Left ventricle myocardium inferior (tissue), 1 donor: ENCODE results near the gene SOWAHA. TPM values are rescaled to one million over a fixed set of nuclear protein-coding genes. Genes with fewer than 3 reads are reported as not detected.

ENCODE experiments used
- DNase-seq: peaks from one replicate; pipeline ENCODE4 v3.0.0-alpha.2; 2020
- H3K27ac ChIP-seq: fragments of 200-600 bp; replicated peaks from 2 replicates; pipeline ENCODE4 v1.8.0; 2021
- H3K27me3 ChIP-seq: fragments of 200-600 bp; 2 replicates; pipeline ENCODE4 v1.8.0; 2021; ENCODE audit warnings: low read depth
- H3K36me3 ChIP-seq: fragments of 200-600 bp; 2 replicates; pipeline ENCODE4 v1.8.0; 2021
- H3K4me1 ChIP-seq: fragments of 200-600 bp; 2 replicates; pipeline ENCODE4 v1.8.0; 2021
- H3K4me3 ChIP-seq: fragments of 200-600 bp; 2 replicates; pipeline ENCODE4 v1.8.0; 2021; ENCODE audit warnings: mild to moderate bottlenecking, moderate library complexity
- H3K9me3 ChIP-seq: fragments of 200-600 bp; replicated peaks from 2 replicates; pipeline ENCODE4 v1.8.0; 2021
- intact Hi-C: fragments of 100-400 bp; cut with micrococcal nuclease; formaldehyde crosslinking; loops from one replicate; pipeline ENCODE4 v1.11.0; 2022
- total RNA-seq: library from RNA; stranded (reverse); fragmentation: NEBNext Ultra II Directional; extraction: Animal tissue kit (Norgen Biotek cat#: 25700); gene quantifications from one replicate; pipeline ENCODE4 v1.2.1, GENCODE V29; 2021
- TF ChIP-seq, protein P1 (sequence below): fragments of 200-600 bp; IDR thresholded peaks from 2 replicates; pipeline ENCODE4 v1.8.0; 2021; ENCODE audit warnings: antibody characterized with exemption, mild to moderate bottlenecking, borderline replicate concordance
- donor health status: DM: no; HTN: yes; CAD: no; lungs with severe emphysema.

SOWAHA gene
- total RNA-seq, 1 donor from 2014 or later: not detected

DNA sequence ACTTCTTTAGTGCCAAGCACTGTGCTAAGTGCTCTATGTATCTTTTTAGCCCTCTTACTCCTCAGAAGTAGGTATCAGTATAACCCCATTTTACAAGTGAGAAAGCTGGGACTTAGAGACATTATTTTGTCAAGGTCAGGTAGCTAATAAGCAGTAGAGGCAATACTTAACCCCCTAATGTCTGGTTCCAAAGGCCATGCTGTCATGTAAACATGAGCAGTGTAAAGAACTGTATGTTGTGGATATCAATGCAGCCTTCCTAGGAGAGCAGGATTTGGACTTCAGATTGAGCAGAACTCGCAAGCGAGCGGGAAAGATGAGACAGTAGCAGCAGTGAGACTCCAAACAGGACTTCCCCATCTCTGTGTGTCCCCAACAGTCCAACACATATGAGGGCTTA is 21.0 kb downstream of the SOWAHA start:
- Histone ChIP-seq H3K27ac (no peak overlapping the region), H3K36me3 (no peaks in the 10 kb centered on the region), H3K4me3 (no peak overlapping the region), H3K27me3 (no peaks in the 10 kb centered on the region), H3K4me1 (peaks cover 21% of the 10 kb centered on the region), H3K9me3 (no peaks in the 10 kb centered on the region)
- intact Hi-C loops: no loop called here
- no peak for DNase-seq
- TF ChIP-seq, protein P1, sequence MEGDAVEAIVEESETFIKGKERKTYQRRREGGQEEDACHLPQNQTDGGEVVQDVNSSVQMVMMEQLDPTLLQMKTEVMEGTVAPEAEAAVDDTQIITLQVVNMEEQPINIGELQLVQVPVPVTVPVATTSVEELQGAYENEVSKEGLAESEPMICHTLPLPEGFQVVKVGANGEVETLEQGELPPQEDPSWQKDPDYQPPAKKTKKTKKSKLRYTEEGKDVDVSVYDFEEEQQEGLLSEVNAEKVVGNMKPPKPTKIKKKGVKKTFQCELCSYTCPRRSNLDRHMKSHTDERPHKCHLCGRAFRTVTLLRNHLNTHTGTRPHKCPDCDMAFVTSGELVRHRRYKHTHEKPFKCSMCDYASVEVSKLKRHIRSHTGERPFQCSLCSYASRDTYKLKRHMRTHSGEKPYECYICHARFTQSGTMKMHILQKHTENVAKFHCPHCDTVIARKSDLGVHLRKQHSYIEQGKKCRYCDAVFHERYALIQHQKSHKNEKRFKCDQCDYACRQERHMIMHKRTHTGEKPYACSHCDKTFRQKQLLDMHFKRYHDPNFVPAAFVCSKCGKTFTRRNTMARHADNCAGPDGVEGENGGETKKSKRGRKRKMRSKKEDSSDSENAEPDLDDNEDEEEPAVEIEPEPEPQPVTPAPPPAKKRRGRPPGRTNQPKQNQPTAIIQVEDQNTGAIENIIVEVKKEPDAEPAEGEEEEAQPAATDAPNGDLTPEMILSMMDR: no peak

DNA sequence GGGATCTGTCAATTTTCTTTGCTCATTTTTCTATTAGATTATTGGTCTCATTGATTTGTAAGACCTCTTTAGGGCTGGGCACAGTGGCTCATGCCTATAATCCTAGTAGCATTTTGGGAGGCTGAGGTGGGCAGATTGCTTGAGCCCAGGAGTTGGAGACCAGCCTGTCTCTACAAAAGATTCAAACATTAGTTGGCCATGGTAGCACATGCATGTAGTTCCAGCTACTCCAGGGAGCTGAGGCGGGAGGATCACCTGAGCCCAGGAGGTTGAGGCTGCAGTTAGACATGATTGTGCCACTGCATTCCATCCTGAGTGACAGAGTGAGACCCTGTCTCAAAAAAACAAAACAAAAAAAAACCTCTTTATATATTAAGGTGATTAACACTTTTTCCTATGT is 23.8 kb downstream of the SOWAHA start:
- Histone ChIP-seq H3K27me3 (no peaks in the 10 kb centered on the region), H3K27ac (no peak overlapping the region)

DNA sequence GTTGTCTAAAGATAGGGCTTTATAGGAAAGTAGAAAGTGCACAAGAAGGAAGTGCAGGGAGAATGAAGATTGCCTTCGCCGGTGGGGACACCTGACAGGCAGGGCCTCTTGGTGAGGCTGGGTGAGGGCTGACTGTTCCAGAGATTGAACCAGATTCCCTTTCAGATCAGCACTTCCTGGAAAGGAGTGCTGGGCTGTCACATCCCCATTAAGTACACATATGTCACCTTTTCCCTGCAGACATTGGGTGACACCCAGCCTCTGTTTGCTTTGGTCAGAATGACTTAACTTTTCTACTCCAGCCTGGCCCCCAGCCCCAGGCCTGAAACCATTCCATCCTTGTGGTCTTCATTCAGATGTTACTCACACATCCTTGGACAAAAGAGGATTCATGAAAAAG is 24.8 kb downstream of the SOWAHA start:
- H3K4me3 ChIP-seq: no peak overlapping the region
- H3K27ac ChIP-seq: no peak overlapping the region
- TF ChIP-seq, protein P1: no peak
- H3K27me3 ChIP-seq: no peaks in the 10 kb centered on the region
- intact Hi-C loops: no loop called here
- H3K9me3 ChIP-seq: no peaks in the 10 kb centered on the region
- H3K4me1 ChIP-seq: peaks cover 14% of the 10 kb centered on the region
- no peak for DNase-seq
- no peaks in the 10 kb centered on the region for H3K36me3 ChIP-seq

More for the DNA sequence above, 23.8 kb downstream of the SOWAHA start:
- Histone ChIP-seq H3K36me3 (no peaks in the 10 kb centered on the region), H3K4me1 (peaks cover 14% of the 10 kb centered on the region), H3K4me3 (no peak overlapping the region), H3K9me3 (no peaks in the 10 kb centered on the region)
- DNase-seq: no peak
- TF ChIP-seq, protein P1: no peak
- intact Hi-C loops: no loop called here

DNA sequence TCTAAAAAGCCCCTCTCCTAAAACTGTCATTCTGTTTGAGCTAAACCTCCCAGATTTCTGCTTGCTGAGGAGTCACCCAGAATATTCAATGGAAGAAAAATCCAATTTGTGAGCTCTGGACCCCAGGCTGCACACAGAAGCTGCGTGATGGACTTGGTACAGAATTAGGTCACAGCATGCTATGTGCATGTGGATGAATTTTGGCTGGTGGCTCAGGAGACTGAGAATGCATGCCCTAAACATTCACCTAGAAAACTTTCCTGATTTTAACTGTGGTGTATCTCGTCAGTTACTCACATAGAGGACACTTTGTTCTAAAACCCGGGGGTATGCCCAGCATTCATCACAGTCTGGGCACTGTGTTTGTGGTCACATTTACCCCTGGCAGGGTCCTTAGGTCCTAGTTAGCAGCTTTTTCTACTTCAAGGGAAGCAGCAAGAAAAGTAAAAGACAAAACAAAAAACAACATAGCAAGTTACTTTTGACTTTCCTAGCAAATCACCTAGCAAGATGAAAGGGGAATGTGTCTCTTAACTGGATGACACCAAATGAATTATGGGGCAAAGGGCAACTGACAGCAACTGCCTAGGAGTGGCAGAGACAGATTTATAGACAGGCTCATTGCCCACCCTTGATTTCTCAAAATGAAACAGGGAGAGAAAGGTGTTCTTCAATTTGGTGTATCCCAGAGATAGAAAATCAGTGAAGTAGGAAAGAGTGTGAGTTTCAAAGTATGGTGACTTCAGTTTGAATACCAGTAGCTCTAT is 25.6 kb downstream of the SOWAHA start:
- TF ChIP-seq, protein P1: no peak

DNA sequence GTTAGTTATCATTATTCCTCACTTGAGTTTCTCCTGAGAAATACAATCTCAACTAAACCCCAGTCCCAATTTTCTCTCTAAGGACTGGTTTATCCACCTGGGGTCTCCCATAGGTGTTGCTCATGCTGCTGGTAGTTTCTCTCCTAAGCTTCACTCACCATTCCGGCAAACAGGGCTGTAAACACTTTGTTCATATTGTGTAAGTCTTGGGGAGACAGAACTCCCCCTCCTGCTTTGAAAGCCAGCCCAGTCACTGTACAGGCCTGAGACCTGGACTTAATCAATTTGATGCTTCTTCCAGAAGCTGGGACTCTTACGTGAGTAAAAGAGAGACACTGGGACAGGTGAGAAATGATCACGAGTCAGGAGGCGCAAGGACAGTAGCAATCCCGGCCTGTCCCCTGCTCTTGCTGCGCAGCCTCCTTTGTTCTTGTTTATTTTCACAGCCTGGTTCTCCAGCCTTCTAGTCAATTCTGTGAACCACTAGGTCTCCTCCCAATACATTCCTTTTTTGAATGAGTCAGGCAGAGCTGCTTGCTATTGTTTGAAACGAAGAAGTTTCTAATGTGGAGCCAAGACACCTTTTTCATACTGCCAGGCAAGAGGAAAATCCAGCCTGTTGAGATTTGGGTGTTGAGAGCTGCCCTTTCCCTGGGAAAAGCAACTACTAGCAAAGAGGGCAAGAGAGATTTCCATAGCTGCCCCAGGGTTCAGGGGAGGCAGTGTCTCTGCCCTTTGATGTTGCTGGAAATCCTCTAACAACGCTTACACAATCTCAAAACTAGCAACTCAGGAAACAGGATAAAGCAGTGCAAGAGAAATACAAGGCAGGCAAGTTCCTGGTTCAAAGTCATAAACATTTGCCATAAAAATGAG is 26.6 kb downstream of the SOWAHA start:
- Histone ChIP-seq H3K27ac (peak overlapping the region; percentile 60), H3K9me3 (no peaks in the 10 kb centered on the region)
- intact Hi-C loops: no loop called here

More for the DNA sequence above, 25.6 kb downstream of the SOWAHA start:
- no peaks in the 10 kb centered on the region for H3K9me3 ChIP-seq
- DNase-seq: no peak
- no peaks in the 10 kb centered on the region for H3K27me3 ChIP-seq
- intact Hi-C loops: no loop called here
- H3K36me3 ChIP-seq: no peaks in the 10 kb centered on the region
- peak overlapping the region; percentile 60 for H3K27ac ChIP-seq
- no peak overlapping the region for H3K4me3 ChIP-seq
- peaks cover 14% of the 10 kb centered on the region for H3K4me1 ChIP-seq

More for the DNA sequence above, 26.6 kb downstream of the SOWAHA start:
- no peak for DNase-seq
- peaks cover 14% of the 10 kb centered on the region for H3K4me1 ChIP-seq
- TF ChIP-seq, protein P1: no peak
- no peaks in the 10 kb centered on the region for H3K36me3 ChIP-seq
- H3K27me3 ChIP-seq: no peaks in the 10 kb centered on the region
- no peak overlapping the region for H3K4me3 ChIP-seq
